ENCODE measurements around the gene SCN4A.
A peak's percentile ranks its signal among the peaks of the same experiment; 100 is the strongest.

SCN4A gene

DNA sequence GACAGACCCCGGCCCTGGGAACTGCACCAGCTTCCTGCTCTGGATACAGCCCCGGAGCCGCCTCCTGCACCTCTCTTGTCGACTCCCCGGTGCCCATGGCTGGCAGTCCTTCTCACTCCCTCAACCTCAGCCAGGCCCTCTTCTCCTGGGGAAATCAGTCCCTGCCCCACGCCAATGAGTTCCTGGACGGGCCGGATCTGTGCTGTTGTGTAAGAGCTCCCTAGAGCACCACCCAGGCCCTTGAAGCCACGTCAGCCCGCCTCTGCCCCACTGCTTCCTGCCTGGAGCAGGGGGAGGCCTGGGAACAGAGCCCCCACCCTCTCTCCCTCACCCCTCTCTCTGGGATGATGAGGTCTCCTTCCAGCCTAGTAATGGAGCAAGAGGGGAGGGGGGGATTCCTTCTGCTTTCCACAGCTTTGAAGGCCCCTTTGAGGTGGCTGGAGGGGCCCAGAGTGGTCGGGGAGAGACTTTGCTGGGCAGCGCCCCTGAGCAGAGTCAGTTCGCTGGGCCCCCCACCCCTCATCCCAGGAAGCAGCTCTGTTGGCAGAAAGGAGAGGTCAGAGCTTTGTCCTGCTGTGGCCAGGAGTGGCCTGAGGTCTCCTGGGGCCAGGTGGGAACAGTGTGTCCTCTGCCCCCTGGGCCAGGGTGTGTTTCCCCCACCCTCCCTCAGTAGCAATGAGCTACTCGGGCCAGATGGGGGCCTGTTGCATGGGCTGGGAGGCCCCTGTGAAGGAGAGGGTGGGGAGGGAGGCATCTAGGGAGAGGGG lies 29.2 kb upstream of the SCN4A start:
- no peak for DNase-seq

DNA sequence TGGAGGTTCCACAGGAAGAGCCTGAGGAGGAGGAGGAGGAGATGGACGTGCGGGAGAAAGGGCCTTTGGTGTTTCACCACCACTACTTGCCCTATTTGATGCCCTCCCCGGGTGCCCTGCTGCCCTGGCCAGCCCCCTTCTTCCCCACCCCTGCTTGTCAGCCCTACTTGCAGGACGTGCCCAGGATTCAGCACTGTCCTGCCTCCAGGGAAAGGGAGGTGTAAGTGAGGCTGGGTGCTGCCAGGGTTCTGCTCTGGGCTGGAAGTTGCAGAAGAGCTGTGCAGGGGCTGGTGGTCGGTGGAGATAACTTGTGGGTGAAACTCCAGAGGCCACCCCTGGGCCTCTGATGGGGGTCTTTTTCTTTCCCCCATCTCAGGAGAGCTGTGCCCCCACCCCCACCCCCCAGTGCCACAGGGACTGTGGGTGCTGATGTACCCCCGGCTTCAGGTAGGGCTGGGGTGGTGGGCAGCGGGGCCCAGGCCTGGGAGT lies 28.4 kb upstream of the SCN4A start:
- no peak for DNase-seq

DNA sequence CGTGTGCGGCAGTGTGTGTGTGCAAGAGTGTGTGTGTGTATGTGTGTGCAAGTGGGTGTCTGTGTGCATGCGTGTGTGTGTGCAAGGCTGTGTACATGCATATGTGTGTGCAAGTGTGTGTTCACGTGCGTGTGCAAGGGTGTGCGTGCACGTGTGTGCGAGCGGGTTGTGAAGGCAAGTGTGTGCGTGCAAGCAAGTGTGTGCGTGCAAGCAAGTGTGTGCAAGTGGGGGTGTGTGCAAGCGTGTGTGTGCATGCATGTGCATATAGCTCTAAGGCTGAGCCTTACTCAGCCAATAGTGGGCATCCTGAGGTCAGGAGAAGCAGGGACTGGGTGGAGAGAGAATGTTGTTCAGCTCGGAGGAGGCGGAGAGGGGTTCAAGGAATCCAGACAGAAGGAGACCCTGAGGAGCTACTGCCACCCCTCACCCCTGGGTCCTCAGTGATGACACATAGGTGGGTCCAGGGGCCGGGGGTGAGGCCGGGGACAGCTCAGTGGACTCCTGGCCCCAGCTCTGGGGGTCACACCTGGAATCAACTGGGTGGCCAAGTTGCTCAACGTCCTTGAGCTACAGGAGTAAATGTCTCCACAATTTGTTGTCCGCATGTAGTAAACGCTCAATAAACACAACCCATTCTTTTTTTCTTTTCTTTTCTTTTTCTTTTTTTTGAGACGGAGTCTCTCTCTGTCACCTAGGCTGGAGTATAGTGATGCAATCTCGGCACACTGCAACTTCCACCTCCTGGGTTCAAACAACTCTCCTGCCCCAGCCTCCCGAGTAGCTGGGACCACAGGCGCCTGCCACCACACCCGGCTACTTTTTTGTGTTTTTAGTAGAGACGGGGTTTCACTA lies 27.2 kb upstream of the SCN4A start:
- no peak for DNase-seq

DNA sequence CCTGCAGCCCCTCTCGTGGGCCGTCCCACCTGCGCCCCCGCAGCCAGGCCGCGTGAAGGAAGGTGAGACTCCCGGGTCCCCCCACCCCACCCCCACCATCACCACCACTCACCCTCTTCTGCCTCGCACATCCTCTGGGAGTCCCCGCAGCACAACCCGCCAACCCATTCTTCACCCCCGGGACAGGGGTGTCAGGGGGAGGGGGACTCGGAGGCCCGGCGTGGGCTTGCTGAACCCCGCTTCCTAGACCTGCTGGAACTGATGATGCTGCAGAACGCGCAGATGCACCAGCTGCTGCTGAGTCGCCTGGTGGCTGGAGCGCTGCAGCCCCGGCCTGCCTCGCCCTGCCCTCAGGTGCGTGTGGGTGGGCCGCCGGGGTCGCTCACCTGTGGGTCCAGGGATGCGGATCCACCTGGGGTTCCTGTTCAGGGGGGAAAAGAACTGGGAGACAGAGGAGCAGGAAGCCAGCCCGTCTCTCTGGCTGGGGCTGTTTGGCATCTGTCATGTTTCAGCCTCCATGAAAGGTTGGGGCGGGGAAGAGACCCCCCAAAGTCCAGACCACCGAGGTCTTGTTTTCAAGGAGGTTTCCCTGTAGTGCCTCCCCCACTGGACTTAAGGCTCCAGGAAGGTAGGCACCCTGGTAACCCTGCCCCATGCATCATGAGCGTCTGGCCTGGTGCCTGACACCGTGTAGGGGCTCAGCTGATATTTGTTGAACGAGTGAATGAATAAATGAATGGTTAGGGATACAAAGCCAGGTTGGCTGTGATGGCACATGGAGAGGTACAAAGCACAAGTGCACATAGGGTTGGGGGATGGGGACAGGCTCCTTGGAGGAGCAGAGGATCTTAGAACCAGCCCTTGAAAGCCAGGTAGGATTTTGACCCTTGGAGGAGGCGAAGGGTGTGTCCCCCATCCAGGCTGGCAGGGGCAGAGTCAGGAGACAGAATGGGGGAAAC lies 26.3 kb upstream of the SCN4A start:
- DNase-seq = no peak

DNA sequence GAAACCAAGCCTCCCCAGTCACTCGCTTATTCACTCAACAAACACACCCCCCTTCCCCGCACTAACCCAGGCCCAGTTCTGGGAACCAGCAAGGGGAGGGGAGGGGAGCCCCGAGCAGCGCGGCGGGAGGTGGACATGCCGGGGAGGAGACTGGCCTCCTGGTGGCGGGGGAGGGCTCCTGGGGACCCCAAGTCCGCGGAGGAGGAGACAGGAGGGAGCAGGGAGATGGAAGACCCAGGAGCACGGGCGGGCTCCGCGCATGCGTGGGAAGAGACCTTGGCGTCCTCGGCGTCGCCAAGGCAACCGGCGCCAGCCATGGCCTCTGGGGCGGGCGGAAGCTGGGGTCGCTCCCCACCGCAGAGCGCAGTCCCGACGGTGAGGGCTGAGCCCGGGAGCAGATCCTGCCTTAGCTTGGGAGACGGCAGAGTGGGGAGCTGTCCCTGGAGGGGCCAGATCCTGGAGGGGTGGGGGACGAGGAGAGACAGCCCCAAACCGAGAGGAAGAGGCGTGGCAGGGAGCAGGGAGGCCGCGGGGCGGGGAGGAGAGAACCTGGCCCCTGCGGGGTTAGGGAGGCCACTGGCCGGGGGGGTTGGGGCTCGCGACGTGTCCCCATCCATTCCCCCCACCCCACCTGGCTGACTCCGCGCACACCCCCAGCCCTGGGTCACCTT lies 25.5 kb upstream of the SCN4A start, which contains the start of gene PRR29:
TSS of gene PRR29 (plus strand) at position 302 of the 671 bp plus-strand sequence. CDS start at position 316, 14 bp downstream.
- DNase-seq = peak; percentile 16

DNA sequence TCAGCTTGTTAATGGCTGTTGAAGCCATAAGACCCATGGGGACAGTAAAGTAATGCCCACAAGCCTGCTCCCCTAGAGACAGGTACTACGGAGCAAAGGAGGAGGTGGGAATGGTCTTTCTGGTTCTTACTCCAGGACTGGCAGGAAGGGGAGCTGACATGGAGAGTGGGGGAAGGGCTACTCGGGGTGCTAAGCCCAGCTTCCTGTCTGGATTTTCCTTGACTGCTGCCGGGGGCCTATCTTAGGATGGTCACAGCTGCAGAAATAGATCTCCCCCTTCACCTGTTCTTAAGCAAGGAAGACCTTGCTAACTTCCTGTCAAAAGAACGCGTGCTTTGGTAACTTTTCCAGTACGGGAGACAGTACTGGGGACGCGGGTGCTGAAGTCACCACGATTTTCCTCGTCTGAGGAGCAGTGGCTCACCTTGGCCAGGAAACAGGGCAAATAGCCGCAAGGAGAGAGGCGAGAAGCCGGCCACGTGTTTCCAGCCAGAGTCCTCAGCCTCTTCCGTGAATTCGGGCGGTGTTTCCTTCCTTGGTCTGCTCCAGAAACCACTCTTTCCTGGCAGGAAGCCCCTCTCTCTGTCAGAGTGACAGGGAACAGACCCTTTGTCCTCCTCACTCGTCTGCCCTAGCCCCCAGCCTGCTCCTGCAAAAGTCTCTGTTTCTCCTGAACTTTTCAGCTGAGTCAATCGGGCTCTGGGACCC lies 24.8 kb upstream of the SCN4A start:
- DNase-seq = no peak

DNA sequence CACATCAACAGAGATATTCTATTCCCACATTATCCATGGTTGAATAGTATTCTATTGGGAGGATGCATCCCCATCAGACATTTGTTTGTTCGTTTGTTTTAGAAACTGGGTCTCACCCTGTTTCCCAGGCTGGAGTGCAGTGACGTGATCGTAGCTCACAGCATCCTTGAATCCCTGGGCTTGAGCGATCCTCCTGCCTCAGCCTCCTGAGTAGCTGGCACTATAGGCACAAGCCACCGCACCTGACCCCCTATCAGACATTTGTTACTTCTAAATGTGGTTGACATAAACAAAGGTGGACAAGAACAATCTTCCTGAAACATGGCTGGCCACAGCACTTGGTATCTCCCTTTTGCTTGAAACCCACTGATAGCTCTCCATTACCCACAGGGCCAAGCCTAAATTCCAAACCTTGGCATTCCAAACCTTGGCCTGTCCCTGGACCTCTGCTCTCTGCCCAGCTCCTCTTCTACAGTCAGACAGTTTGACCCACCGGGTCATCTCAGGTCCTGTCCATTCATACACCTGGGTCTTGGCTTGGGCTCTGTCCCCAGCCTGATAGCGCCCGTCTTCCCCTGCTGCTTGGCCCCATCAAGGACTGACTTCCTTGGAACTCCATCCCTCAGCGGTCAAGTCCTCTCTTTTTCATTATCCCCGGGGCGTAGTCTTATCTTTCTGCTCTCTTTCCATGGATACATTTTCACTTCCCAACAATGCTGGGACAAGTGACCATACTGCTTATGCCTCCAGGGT lies 23.9 kb upstream of the SCN4A start:
- DNase-seq = no peak

DNA sequence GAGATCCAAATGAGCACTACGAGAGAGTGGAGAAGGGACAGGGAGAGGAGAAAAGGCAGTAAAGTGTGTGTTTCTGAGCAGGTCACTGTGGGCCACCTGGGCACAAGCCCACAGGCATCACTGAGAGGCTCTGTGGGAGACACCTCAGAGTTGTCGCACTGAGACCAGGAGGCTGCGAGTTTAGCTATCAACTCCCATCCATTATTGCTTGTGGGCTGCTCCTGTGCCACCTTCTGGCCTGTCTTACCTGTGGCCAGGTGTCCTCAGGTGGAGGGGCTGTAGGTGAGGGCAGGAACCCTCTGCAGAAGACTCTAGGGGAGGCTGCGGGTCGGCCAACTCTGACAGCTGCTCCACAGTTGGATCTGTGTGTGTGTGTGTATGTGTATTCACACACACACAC lies 22.9 kb upstream of the SCN4A start:
- DNase-seq = no peak

DNA sequence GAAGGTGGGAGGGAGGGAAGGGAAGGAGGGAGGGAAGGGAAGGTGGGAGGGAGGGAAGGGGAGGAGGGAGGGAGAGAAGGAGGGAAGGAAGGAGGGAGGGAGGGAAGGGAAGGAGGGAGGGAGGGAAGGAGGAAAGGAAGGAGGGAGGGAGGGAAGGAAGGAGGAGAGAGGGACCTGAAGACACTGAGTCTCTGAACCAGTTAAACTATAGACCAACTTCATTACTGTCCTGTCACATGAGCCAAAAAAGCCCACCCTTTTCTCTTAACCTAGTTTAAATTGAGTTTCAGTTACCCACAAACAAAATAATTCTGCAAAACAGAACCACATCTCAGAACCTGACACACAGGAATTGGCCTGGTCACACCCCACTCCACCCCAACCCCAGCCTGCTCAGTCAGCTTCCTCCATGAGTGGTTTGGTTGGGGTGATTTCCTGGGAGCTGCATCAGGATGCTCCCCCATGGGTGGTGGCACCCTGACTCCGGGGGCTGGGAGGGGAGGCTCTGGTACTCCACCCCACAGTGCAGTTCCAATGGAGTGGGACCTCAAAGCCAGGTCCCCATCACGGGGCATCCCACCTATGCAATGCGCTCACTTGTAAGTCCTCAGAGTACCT lies 20.8 kb upstream of the SCN4A start:
- DNase-seq = no peak

DNA sequence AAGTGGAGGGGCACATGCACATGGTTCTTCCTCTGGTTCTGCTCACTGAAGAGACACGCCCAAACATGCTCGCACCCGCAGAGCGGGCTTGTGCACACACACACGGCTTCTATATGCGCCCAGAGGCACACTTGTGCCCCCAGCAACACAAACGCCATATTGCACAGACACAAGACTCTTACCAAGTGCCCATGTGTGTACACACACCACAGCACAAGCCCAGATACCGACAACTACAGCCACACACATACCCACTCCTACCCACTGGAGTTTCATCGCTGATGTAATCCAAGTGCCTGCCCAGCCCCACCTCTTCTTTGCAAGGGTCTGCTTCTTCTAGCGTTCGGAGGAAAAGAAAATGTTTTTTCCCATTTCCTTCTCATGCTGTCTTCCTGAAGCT lies 18.9 kb upstream of the SCN4A start:
- DNase-seq = no peak

DNA sequence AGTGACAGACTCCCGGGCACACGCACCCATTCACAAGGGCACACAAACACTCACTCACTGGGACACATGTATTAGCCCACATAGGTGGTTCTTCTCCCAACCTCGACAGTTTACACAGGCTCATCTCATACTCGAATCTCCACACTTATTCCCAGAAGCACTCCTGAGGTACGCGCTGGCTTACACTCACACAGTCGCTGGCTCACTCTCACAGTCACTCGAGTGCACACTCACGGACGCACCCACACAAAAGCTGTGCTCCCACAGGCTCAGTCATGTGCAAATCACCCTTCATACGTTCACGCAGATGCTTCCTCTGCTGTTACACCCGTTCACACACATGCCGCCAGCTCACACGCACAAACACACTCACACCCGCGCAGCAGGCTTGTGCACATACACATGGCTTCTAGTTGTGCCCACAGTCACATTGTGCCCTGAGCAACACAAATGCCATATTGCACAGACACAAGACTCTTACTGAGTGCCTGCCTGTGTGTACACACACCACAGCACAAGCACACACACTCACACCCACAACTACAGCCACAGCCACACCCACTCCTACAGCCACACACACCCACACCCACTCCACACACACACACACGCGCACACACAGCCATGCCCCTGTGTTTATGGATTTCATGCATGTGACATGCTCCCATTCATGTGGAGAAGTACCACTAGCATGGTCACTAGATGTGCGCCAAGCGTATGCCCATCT lies 17.1 kb upstream of the SCN4A start:
- no peak for DNase-seq

DNA sequence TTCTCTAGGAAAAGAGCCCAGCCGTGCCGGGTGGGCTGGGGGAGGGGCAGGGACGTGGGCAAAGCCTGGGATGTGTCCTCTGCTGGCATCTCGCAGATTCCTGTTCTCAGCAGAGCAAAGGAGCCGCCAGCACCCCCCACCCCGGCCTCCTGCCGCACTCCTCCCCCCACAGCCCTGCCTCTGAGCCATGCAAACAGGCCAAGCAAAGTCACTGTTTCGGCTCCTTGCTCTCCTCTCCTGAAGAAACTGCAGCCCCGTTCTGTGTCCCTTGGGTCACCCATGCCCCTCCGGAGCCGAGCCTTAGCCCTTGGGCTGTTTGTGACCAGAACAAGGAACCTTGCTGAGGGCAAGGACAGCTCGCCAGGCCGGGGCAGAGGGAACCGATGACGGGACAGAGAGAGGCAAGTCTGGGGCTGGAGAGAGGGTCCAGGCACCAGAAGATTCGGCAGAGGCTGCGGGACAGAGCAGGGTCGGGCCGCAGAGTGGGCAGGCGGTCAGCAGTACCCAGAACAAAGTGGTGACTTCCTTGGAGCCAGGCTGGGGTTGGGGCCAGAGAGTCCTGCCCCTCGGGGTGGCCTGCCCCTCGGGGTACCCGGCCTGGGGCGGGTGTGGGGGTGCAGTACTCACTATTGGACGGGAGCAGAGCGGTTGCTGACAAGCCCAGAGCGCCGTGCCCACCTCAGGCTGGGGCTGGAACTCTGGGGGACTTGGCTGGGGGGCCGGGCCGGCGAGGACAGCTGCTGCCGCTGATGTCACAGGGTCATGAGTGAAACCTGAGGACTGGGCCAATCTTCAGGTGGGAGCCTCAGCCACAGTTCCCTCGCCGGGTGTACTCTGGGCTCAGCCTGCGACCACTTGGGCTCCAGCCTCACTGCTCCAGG lies 16.3 kb upstream of the SCN4A start:
- no peak for DNase-seq

DNA sequence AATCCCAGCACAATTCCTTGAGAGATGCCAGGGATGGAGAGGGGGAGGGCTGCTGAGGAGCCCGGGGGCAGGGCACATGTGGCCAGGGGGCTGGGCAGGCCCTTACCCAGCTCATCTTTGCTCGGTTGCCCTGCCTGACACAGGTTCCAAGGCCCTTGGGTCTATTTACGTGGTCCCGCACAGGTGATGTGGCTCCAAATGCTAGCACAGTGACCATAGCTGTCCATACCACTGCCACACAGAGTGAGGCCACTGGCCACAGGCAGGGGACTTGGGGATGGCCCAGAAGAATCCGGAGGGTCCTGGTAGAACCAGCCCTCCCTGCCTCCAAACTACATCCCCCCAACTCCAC lies 15.4 kb upstream of the SCN4A start:
- no peak for DNase-seq

DNA sequence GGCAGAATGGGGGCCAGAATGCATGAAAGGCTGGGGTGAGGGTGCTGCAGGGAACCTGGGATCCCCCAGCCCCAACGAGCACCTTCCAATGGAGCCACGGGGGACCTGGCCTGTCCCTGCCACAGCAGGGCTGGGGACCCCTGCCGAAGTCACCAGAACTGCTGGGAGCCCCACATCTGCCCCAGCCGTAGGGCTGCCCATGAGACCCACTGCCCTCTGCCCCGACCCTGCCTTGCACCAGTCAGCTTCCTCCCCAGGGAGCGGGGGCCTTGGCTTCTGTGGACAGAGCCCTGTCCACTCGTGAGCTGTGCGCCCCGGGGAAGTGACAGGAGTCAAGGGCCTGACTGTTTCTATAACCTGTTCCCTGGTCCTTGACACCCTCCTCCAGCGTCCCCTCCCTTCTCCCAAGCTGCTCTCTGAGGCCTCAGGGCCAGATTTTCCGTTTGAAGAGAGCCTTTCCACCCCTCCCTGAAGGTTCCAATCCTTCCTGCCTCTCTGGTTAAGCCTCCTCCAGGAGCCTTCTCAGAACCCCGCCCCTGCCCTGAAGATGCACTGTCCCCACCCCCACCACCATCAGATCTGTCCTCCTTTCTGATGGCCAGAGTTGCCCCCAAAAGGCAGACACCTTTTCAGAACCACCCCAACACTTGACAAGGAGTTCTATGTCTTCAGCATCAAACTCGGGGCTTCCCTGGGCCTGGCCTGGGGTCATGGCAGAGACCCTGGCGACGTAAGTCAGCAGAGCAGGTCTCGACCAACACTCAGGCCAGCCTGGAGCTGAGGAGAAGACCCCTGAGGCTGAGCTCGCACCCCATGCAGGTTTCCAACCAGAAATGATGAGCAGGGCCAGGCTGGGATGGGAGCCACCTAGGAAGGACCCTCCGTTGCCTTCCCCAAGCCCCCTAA lies 14.8 kb upstream of the SCN4A start:
- DNase-seq = no peak

DNA sequence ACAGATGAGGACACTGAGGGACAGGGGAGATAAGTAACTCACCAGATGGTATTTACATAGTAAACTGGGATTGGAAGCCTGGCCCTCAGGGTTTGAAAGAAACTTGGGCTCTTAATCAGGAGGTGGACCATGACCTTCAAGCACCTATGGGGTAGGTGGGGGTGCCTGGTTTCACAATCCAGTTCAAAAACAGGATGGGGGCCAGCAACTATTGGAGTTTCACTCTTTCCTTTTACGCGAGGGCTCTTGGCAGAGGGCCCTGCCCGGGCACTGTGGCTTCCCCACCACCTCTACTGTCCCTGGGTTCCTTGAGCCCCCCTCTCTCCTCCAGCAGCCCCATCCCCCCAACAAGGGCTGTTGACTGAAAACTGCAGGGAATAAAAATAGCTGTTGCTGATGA lies 14.1 kb upstream of the SCN4A start:
- DNase-seq = no peak

DNA sequence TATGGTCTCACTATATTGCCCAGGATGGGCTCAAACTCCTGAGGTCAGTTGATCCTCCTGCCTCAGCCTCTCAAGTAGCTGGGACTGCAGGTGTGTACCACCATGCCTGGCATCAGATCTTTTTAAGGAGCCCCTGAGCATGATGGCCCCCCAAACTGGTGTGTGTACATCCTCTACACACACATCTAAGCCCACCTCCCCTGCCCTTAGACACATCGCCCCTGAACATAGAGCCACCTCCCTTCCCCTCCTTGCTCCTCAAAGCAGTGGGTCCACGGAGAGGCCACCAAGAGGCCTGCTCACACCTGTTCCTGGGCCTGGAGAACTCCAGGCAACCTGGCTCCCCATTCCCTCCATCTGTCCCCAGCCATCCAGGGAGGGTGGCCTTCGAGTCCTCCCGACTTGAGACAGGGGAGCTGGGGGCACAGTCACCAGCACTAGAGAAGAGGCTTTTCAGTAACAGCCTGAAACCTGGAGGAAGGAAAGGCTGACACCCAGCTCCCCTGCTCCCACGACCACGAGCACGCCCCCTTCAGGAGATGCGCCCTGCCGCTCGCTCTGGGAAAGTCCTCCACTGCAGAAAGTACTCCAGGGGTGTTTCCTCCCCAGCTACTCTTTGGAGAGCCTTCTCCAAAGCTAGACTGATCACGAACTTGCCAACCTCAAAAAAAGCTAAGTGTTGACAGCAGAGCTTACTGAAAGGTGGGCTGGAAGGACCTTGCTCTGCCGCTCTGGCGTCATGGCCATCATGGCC lies 12.8 kb upstream of the SCN4A start:
- DNase-seq = no peak
